NCI-H146 treated with DMSO at 0.1 percent for 48 hours (cell line): ENCODE results near the gene AKAP7.

Experiments used
- DNase-seq: peaks from one replicate; lab custom pipeline; 2025; ENCODE audit not compliant: unreplicated experiment; lab: John Stamatoyannopoulos, UW

The AKAP7 gene

GRCh38 chr6:131132360-131132759 is 2.9 kb upstream of the AKAP7 start:
- DNase-seq: no peak

- DNase-seq: no peak
Observed at GRCh38 chr6:131134220-131134979, 867 bp upstream of the AKAP7 start.

- no peak for DNase-seq
Observed at GRCh38 chr6:131134980-131135243, 355 bp upstream of the AKAP7 start.

GRCh38 chr6:131136021-131136786 is 937 bp downstream of the AKAP7 start:
- no peak for DNase-seq

DNA sequence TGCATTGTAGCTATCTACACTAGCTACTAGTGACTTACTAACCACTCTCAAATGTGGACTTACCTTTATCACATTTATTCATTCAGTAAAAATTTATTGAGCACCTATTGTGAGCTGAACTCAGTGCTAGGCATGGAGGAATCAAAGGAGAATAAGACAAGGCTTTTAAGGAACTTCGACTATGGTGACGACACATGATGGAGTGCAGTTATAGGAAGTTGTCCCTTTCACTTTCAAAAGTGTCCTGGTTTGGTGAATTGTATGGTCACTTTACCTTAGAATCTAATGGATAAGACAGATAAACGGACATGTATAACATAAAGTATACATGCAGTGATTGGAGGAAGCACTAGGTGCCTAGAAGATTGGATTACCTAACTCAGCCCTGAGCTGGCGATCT is 4.3 kb downstream of the AKAP7 start:
- DNase-seq: no peak

DNA sequence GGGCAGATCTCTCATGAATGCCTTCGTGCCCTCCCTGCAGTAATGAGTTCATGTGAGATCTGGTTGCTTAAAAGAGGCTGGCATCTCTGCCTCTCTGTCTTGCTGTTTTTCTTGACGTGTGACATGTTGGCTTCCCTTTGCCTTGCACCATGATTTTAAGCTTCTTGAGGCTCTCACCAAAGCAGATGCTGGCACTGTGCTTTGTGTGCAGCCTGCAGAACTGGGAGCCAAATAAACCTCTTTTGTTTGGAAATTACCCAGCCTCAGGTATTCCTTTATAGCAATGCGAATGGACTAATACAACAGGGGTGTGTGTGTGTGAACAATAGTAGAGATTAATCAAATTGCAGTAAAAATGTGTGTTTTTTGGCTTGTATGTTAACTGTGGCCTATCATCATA is 8.1 kb downstream of the AKAP7 start:
- no peak for DNase-seq

GRCh38 chr6:131146865-131147264 is 11.6 kb downstream of the AKAP7 start:
- no peak for DNase-seq

DNA sequence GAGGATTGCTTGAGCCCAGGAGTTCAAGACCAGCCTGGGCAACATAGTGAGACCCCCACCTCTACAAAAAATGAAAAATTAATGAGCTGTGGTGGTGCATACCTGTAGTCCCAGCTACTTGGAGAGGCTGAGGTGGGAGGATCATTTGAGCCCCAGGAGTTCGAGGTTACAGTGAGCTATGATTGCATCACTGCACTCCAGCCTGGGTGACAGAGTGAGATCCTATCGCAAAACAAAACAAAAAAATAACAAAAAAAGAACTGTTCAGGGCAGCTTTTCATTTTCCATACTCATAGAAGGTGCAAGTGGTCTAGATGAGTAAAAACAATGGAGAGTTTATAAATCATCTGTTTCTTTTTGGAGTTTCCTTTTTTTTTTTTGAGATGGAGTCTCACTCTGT is 21.1 kb downstream of the AKAP7 start:
- DNase-seq: no peak

DNA sequence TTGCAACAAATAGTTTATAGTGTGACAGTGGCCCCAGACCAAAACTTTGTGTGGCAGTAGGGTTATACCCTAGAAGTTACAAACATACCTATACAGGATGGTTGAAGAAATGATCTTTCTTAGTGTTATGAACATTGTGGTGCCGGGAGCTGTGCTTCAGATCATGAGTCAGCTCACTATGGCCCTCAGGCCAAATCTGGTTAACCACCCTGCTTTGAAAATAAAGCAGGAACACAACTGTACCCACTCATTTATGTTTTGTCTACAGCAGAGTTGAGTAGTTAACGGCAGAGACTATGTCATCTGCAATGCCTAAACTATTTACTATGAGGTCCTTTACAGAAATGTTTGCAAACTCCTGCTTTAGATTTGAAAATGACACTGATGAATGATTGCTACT is 24.3 kb downstream of the AKAP7 start:
- no peak for DNase-seq

GRCh38 chr6:131160254-131160758 is 25.0 kb downstream of the AKAP7 start:
- no peak for DNase-seq

GRCh38 chr6:131161987-131162386 is 26.7 kb downstream of the AKAP7 start:
- no peak for DNase-seq

- no peak for DNase-seq
Observed at GRCh38 chr6:131163886-131164285, 28.6 kb downstream of the AKAP7 start.

DNA sequence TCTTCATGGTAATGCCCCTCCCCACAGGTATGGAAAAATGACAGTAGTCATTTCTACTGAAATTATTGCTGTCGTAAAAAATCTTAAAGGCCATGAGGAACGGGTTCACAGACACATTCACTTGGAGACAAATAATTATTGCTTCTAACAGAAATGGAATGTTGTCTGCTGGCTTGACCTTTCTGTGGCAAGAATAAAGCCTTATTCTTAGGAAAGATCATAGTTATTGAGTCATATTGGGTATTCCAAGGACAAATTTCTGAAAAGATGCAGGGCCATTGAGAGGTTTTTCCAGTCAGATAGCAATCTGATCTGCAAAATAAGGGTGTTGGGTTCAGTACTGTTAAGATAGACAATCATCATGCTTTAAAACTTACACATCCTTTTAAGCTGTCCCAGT is 29.2 kb downstream of the AKAP7 start:
- DNase-seq: no peak

- DNase-seq: no peak
Observed at GRCh38 chr6:131167773-131168172, 32.5 kb downstream of the AKAP7 start.

DNA sequence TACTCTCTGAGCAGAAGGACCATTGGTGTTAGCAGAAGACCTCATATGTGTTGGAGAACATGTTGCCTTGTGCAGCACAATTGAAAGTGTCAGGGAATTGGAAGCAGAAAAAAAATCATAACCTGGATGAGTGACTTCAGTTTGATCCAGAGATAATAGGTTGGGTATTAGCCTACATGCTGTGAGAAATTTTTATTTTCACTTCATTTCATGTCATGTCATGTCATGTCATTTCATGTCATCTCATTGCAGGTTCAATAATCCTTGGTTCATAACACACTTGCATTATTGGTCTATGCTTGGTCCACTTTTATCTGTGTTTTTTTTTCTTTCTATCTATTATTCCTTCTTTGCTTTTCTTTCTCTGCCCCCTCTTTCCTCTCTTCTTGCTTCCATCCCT is 34.3 kb downstream of the AKAP7 start:
- DNase-seq: no peak

GRCh38 chr6:131172222-131172621 is 37.0 kb downstream of the AKAP7 start:
- no peak for DNase-seq

- DNase-seq: no peak
Observed at GRCh38 chr6:131173680-131174079, 38.4 kb downstream of the AKAP7 start.

GRCh38 chr6:131175564-131175963 is 40.3 kb downstream of the AKAP7 start:
- DNase-seq: no peak

DNA sequence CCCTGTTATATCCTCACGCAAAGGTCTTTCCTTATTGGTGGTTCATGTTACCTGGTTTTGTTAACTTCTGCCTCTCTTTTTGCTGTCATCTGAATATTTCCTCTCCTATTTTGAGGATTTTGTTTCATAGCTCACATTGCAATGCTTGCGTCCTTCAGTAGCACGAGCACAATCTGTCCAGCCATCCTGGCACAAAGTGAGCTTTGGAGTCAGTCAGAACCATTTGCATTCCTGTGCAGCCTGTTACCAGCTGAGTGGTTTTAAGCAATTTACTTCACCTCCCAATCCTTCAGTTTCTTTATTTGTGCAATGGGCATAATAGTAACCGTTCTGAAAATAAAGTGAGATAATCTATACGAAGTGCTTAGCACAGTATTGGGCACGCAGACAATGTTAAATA is 42.7 kb downstream of the AKAP7 start:
- DNase-seq: no peak

- peak; percentile 77 for DNase-seq
Observed at GRCh38 chr6:131182991-131183425, 47.7 kb downstream of the AKAP7 start.

- no peak for DNase-seq
Observed at GRCh38 chr6:131183427-131184095, 48.3 kb downstream of the AKAP7 start.

GRCh38 chr6:131191590-131191989 is 56.3 kb downstream of the AKAP7 start:
- DNase-seq: no peak
